Keratinocyte (primary cell): Measurements from ENCODE around the gene ENO4. TPM values are rescaled to one million over a fixed set of nuclear protein-coding genes. Genes with fewer than 3 reads are reported as not detected.

Experiments used
- DNase-seq: peaks from one replicate; pipeline ENCODE4 v3.0.0-alpha.2; 2011; ENCODE audit warnings: low read depth, missing footprints, low spot score
- FAIRE-seq: peaks from 2 replicates; lab custom pipeline; 2011; peaks lifted over from hg19 to GRCh38; lab: Jason Lieb, UNC
- H2AFZ ChIP-seq: 2 replicates; pipeline ENCODE4 v1.6.0; 2012; ENCODE audit warnings: low read length, control low read depth, inconsistent platforms; ENCODE audit not compliant: control insufficient read depth
- H3K27ac ChIP-seq: 2 replicates; pipeline ENCODE4 v1.5.1; 2011; ENCODE audit warnings: low read length; ENCODE audit not compliant: control insufficient read depth, insufficient read depth
- H3K27me3 ChIP-seq: 3 replicates; pipeline ENCODE4 v1.6.0; 2011; ENCODE audit warnings: low read length; ENCODE audit not compliant: control insufficient read depth, insufficient read depth; ENCODE audit errors: extremely low read depth
- H3K36me3 ChIP-seq, 2 experiments: 2 replicates in 1 of 2; 3 replicates in 1 of 2; pipeline ENCODE4 v1.5.1; 2011; ENCODE audit warnings: low read length in 2 of 2, mild to moderate bottlenecking in 1 of 2; ENCODE audit not compliant: control insufficient read depth in 2 of 2, insufficient read depth in 2 of 2; ENCODE audit errors: extremely low read depth in 1 of 2
- H3K4me1 ChIP-seq: 3 replicates; pipeline ENCODE4 v1.5.1; 2011; ENCODE audit warnings: low read length; ENCODE audit not compliant: control insufficient read depth, insufficient read depth; ENCODE audit errors: extremely low read depth
- H3K4me2 ChIP-seq: 3 replicates; pipeline ENCODE4 v1.6.0; 2011; ENCODE audit warnings: low read depth, low read length; ENCODE audit not compliant: control insufficient read depth, insufficient read depth; ENCODE audit errors: extremely low read depth
- H3K4me3 ChIP-seq, 3 experiments: fragments of 200-600 bp in 1 of 3; sonication (generic) in 1 of 3; 2 replicates in 2 of 3; 3 replicates in 1 of 3; pipeline ENCODE4 v1.5.1; 2011 to 2016; ENCODE audit warnings: low read length in 3 of 3, mild to moderate bottlenecking in 3 of 3, control low read depth in 2 of 3, inconsistent platforms in 1 of 3, low read depth in 1 of 3, mixed read lengths in 1 of 3, mixed run types in 1 of 3, moderate library complexity in 1 of 3; ENCODE audit not compliant: control insufficient read depth in 2 of 3, insufficient read depth in 2 of 3; ENCODE audit errors: extremely low read depth in 1 of 3
- H3K79me2 ChIP-seq: 2 replicates; pipeline ENCODE4 v1.6.0; 2012; ENCODE audit warnings: low read length; ENCODE audit not compliant: control insufficient read depth, insufficient read depth
- H3K9ac ChIP-seq: 3 replicates; pipeline ENCODE4 v1.6.0; 2011; ENCODE audit warnings: low read length; ENCODE audit not compliant: control insufficient read depth, insufficient read depth; ENCODE audit errors: extremely low read depth
- H3K9me1 ChIP-seq: 3 replicates; pipeline ENCODE4 v1.6.0; 2011; ENCODE audit warnings: low read length; ENCODE audit not compliant: control insufficient read depth, insufficient read depth; ENCODE audit errors: extremely low read depth
- H3K9me3 ChIP-seq: 2 replicates; pipeline ENCODE4 v1.5.1; 2012; ENCODE audit warnings: low read depth, low read length; ENCODE audit not compliant: control insufficient read depth
- H4K20me1 ChIP-seq: 3 replicates; pipeline ENCODE4 v1.6.0; 2011; ENCODE audit warnings: low read length; ENCODE audit not compliant: control insufficient read depth, insufficient read depth; ENCODE audit errors: extremely low read depth
- EZH2 ChIP-seq: IDR thresholded peaks from one replicate; pipeline ENCODE4 v1.6.1; 2012; ENCODE audit warnings: inconsistent platforms, mild to moderate bottlenecking, low read length, moderate library complexity
- dilution Hi-C: fragments of 300-500 bp; cut with MboI; formaldehyde crosslinking; loops from one replicate; pipeline ENCODE4 v1.7.0; 2020; ENCODE audit warnings: low sequenced_read_pairs; ENCODE audit not compliant: extremely low pct_ligation_motif_present
- polyA plus RNA-seq, 5 experiments: library from polyadenylated mRNA; depleted of rRNA in 3 of 5; stranded (reverse) in 3 of 5; stranded (forward) in 1 of 5; unstranded in 1 of 5; fragments of >200 nt; gene quantifications; 1 replicate in 1 of 5; 2 replicates in 3 of 5; 3 replicates in 1 of 5; pipeline versions ENCODE4 v1.2.1 to v1.2.3, GENCODE V29; 2011 to 2012; ENCODE audit warnings: missing spikeins in 2 of 5, low read depth in 1 of 5, low replicate concordance in 1 of 5
- TF ChIP-seq, protein P1 (sequence below), 3 experiments: IDR thresholded peaks in 1 of 3; conservative IDR thresholded peaks in 1 of 3; optimal IDR thresholded peaks in 1 of 3; 2 replicates in 2 of 3; 3 replicates in 1 of 3; pipeline versions ENCODE3 to v1.5.1; 2011; ENCODE audit warnings: low read length in 3 of 3, mild to moderate bottlenecking in 3 of 3, moderate library complexity in 2 of 3, control low read depth in 1 of 3, inconsistent platforms in 1 of 3; ENCODE audit not compliant: insufficient read depth in 2 of 3; ENCODE audit errors: extremely low read depth in 1 of 3

The ENO4 gene
- polyA plus RNA-seq, 1 donor (not counting 4 experiments of a cell fraction or from before 2014, with no cell fraction given): 0.35 TPM

DNA sequence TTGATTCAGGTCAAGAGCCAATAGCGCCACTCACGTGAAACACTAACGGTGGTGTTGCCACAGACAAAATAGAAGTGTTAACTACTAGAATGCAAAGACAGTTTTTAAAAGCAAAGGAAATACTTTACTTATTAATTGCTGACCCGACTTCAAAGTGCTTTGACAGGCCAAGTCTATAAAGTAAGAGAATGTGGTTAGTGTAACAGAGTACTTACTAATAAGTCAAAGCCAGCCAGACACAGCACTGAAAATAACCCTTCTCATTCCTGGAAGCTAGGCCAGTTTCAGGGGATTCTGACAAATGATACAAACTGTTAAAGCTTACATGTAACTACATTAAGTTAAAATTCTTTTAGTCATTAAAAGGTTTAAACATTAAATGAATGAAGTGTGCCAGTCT is 50.3 kb downstream of the ENO4 start:
- TF ChIP-seq EZH2: no peak
- TF ChIP-seq, protein P1, sequence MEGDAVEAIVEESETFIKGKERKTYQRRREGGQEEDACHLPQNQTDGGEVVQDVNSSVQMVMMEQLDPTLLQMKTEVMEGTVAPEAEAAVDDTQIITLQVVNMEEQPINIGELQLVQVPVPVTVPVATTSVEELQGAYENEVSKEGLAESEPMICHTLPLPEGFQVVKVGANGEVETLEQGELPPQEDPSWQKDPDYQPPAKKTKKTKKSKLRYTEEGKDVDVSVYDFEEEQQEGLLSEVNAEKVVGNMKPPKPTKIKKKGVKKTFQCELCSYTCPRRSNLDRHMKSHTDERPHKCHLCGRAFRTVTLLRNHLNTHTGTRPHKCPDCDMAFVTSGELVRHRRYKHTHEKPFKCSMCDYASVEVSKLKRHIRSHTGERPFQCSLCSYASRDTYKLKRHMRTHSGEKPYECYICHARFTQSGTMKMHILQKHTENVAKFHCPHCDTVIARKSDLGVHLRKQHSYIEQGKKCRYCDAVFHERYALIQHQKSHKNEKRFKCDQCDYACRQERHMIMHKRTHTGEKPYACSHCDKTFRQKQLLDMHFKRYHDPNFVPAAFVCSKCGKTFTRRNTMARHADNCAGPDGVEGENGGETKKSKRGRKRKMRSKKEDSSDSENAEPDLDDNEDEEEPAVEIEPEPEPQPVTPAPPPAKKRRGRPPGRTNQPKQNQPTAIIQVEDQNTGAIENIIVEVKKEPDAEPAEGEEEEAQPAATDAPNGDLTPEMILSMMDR (optimal IDR thresholded peaks at IDR 0.05 in 1 of 3, IDR thresholded peaks at IDR 0.05 in 1 of 3, conservative IDR thresholded peaks at IDR 0.05 in 1 of 3; ENCODE audit: extremely low read depth in 1 of 3, insufficient read depth in 2 of 3, low read length in 3 of 3): no peak
- Histone ChIP-seq H3K9me3 (no peaks in the 10 kb centered on the region), H3K4me2 (no peak overlapping the region), H4K20me1 (no peaks in the 10 kb centered on the region), H3K9ac (no peak overlapping the region), H3K36me3 (peaks cover 0 to 7% of the 10 kb centered on the region in 2 experiments), H3K27me3 (no peaks in the 10 kb centered on the region), H3K4me1 (no peaks in the 10 kb centered on the region), H3K4me3 (no peak overlapping the region), H3K27ac (no peak overlapping the region), H2AFZ (no peak overlapping the region), H3K79me2 (no peaks in the 10 kb centered on the region), H3K9me1 (no peaks in the 10 kb centered on the region)
- FAIRE-seq (no peak), DNase-seq (no peak)
- dilution Hi-C loops: no loop called here

DNA sequence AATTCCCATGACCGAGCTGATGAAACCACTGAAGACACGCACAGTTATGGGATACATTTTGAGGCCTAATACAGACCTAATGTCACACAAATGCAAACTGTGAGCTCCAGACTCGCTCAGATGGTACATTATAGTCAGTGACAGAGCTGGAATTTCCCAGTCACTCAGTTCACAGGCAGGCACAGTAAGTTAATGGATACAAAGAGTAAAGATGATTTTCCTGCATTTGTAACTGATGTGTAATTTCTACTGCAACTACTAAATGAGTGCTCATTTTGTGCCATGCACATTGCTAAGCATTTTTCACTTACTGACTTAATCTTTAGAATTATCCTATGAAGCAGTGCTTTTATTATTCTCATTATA is 56.5 kb downstream of the ENO4 start:
- no peak for DNase-seq
- H3K27ac ChIP-seq: no peak overlapping the region
- H4K20me1 ChIP-seq: no peaks in the 10 kb centered on the region
- no peaks in the 10 kb centered on the region for H3K79me2 ChIP-seq
- peaks cover 0 to 9% of the 10 kb centered on the region in 2 experiments for H3K36me3 ChIP-seq
- dilution Hi-C loops: no loop called here
- TF ChIP-seq, protein P1 (optimal IDR thresholded peaks at IDR 0.05 in 1 of 3, IDR thresholded peaks at IDR 0.05 in 1 of 3, conservative IDR thresholded peaks at IDR 0.05 in 1 of 3; ENCODE audit: extremely low read depth in 1 of 3, insufficient read depth in 2 of 3, low read length in 3 of 3): no peak
- TF ChIP-seq EZH2: no peak
- no peak overlapping the region for H2AFZ ChIP-seq
- H3K9me1 ChIP-seq: no peaks in the 10 kb centered on the region
- H3K4me2 ChIP-seq: no peak overlapping the region
- H3K9me3 ChIP-seq: no peaks in the 10 kb centered on the region
- no peak overlapping the region for H3K4me3 ChIP-seq
- no peak overlapping the region for H3K9ac ChIP-seq
- no peaks in the 10 kb centered on the region for H3K4me1 ChIP-seq
- H3K27me3 ChIP-seq: no peaks in the 10 kb centered on the region
- FAIRE-seq: no peak
